Neural cell (in vitro differentiated cells): ENCODE data around the gene TCF4. TPM values are rescaled to one million over a fixed set of nuclear protein-coding genes. Genes with fewer than 3 reads are reported as not detected.

Experiments
- H2AFZ ChIP-seq: fragments of 200-600, 300-800 bp; sonication (generic), shearing (Covaris generic); 2 replicates; pipeline ENCODE4 v1.6.0; 2014; ENCODE audit warnings: low read depth, mild to moderate bottlenecking, antibody characterized with exemption, low read length, moderate library complexity
- H3F3A ChIP-seq: fragments of 200-600 bp; shearing (Covaris generic); 2 replicates; pipeline ENCODE4 v1.6.1; 2016; ENCODE audit warnings: mild to moderate bottlenecking, moderate library complexity, mixed read lengths, antibody characterized with exemption, low read length; ENCODE audit not compliant: insufficient read depth, poor library complexity, severe bottlenecking
- H3K27ac ChIP-seq: fragments of 200-600, 300-800 bp; sonication (generic), shearing (Covaris generic); 2 replicates; pipeline ENCODE4 v1.5.1; 2014; ENCODE audit warnings: mild to moderate bottlenecking, low read length, moderate library complexity
- H3K27me3 ChIP-seq: fragments of 300-800, 200-600 bp; sonication (generic), shearing (Covaris generic); 2 replicates; pipeline ENCODE4 v1.6.0; 2014; ENCODE audit warnings: mild to moderate bottlenecking, low read depth, low read length, moderate library complexity; ENCODE audit not compliant: insufficient read depth
- H3K36me3 ChIP-seq: fragments of 300-800, 200-600 bp; sonication (generic), shearing (Covaris generic); 2 replicates; pipeline ENCODE4 v1.5.1; 2014; ENCODE audit warnings: mild to moderate bottlenecking, antibody characterized with exemption, low read length, moderate library complexity; ENCODE audit not compliant: insufficient read depth
- H3K4me2 ChIP-seq: fragments of 300-800, 200-600 bp; sonication (generic), shearing (Covaris generic); 2 replicates; pipeline ENCODE4 v1.6.0; 2014; ENCODE audit warnings: mild to moderate bottlenecking, low read length
- H3K4me3 ChIP-seq: fragments of 300-800, 200-600 bp; sonication (generic), shearing (Covaris generic); 2 replicates; pipeline ENCODE4 v1.5.1; 2014; ENCODE audit warnings: mild to moderate bottlenecking, low read length, moderate library complexity
- H3K79me2 ChIP-seq: fragments of 200-600 bp; shearing (Covaris generic); replicated peaks from 2 replicates; pipeline ENCODE4 v1.6.0; 2014; ENCODE audit warnings: mild to moderate bottlenecking, low read length, moderate library complexity; ENCODE audit not compliant: insufficient read depth
- H3K9ac ChIP-seq: fragments of 300-800, 200-600 bp; sonication (generic), shearing (Covaris generic); 2 replicates; pipeline ENCODE4 v1.6.1; 2016; ENCODE audit warnings: mild to moderate bottlenecking, low read length, mixed read lengths
- H3K9me2 ChIP-seq: fragments of 200-600 bp; shearing (Covaris generic); 2 replicates; pipeline ENCODE4 v1.6.1; 2016; ENCODE audit warnings: mild to moderate bottlenecking, low read length, mixed read lengths; ENCODE audit not compliant: insufficient read depth
- H3K9me3 ChIP-seq: fragments of 200-600, 300-800 bp; sonication (generic), shearing (Covaris generic); 2 replicates; pipeline ENCODE4 v1.6.1; 2016; ENCODE audit warnings: mild to moderate bottlenecking, mixed run types, low read length, moderate library complexity, mixed read lengths
- H4K20me1 ChIP-seq: fragments of 200-600 bp; shearing (Covaris generic); 2 replicates; pipeline ENCODE4 v1.6.1; 2016; ENCODE audit warnings: mild to moderate bottlenecking, mixed run types; ENCODE audit not compliant: insufficient read depth
- EP300 ChIP-seq: fragments of 450-650 bp; conservative IDR thresholded peaks from 2 replicates; pipeline ENCODE4 v1.6.1; 2014; ENCODE audit warnings: antibody characterized with exemption, mild to moderate bottlenecking, moderate library complexity; ENCODE audit not compliant: poor library complexity, severe bottlenecking
- EZH2 ChIP-seq: fragments of 200-600, 300-800 bp; shearing (Covaris generic), sonication (generic); IDR thresholded peaks from 2 replicates; pipeline ENCODE4 v1.6.1; 2014; ENCODE audit warnings: antibody characterized with exemption, low read length, borderline replicate concordance, mild to moderate bottlenecking; ENCODE audit not compliant: insufficient read depth, poor library complexity, severe bottlenecking
- MXI1 ChIP-seq: fragments of 450-650 bp; conservative IDR thresholded peaks from 2 replicates; pipeline ENCODE4 v1.6.1; 2014; ENCODE audit warnings: antibody characterized with exemption, mild to moderate bottlenecking; ENCODE audit not compliant: poor library complexity, severe bottlenecking
- POLR2AphosphoS5 ChIP-seq: IDR thresholded peaks from 2 replicates; pipeline ENCODE4 v1.6.1; 2012
- RAD21 ChIP-seq: fragments of 450-650 bp; conservative IDR thresholded peaks from 2 replicates; pipeline ENCODE4 v1.6.1; 2014; ENCODE audit warnings: antibody characterized with exemption, mild to moderate bottlenecking, moderate library complexity
- SMC3 ChIP-seq: fragments of 450-650 bp; conservative IDR thresholded peaks from 2 replicates; pipeline ENCODE4 v1.6.1; 2014; ENCODE audit warnings: antibody characterized with exemption, mild to moderate bottlenecking, moderate library complexity; ENCODE audit not compliant: poor library complexity
- TAF1 ChIP-seq: IDR thresholded peaks from 2 replicates; pipeline ENCODE4 v1.6.1; 2012; ENCODE audit warnings: low read depth
- polyA plus RNA-seq: library from polyadenylated mRNA; depleted of rRNA; stranded (reverse); fragments of >200 nt; gene quantifications from 2 replicates; pipeline ENCODE4 v1.2.3, GENCODE V29; 2014
- TF ChIP-seq, protein P1 (sequence below): fragments of 450-650 bp; IDR thresholded peaks from 2 replicates; pipeline ENCODE4 v1.5.1; 2014; ENCODE audit warnings: antibody characterized with exemption, mild to moderate bottlenecking, moderate library complexity; ENCODE audit not compliant: poor library complexity, severe bottlenecking
- TF ChIP-seq, protein P2 (sequence below): IDR thresholded peaks from 2 replicates; pipeline ENCODE4 v1.6.1; 2012; ENCODE audit warnings: borderline replicate concordance

The TCF4 gene
- polyA plus RNA-seq, 1 donor from 2014 or later: 7.0 TPM

DNA sequence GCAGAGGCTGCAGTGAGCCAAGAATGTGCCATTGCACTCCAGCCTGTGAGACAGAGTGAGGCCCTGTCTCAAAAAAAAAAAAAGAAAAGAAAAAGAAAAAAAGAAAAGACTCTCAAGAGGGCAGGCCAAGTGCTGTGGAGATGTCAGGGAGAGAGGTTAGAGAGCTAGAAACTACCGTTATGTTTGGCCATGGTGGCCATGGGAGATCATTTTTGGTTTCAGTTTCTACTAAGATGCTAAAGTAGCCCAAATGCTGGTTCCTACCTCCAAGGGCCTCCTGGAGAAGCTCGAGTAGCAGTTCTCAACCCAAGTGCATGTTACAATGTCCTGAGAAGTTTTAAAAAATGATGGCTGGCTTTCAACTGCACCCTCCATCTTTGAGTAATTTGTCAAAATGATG is 47.4 kb upstream of the TCF4 start:
- H3K27me3 ChIP-seq: no peaks in the 10 kb centered on the region
- no peak overlapping the region for H3K4me3 ChIP-seq

DNA sequence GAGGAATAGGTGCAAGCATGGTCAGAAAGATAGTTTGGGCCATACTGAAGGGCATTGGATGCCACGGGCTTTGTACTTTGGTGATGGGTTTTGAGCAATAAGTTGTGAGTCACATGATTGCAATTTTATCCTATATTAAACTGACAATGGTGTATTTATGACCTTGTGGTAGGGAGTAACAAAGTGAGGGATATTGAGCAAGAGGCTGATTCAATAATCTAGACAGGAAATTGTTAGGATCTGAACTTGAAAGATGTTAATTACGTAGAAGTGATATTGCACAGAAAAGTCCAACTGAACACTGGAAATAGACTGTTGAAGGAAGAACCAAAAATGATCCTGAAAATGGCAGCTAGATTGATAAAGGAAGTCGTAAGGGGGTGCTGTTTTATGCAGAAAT is 46.6 kb upstream of the TCF4 start:
- H3K27ac ChIP-seq: no peak overlapping the region
- no peaks in the 10 kb centered on the region for H4K20me1 ChIP-seq
- no peak overlapping the region for H2AFZ ChIP-seq
- H3K9me3 ChIP-seq: no peaks in the 10 kb centered on the region
- H3K9me2 ChIP-seq: no peaks in the 10 kb centered on the region
- no peak overlapping the region for H3K4me3 ChIP-seq
- H3K9ac ChIP-seq: no peak overlapping the region
- no peaks in the 10 kb centered on the region for H3K27me3 ChIP-seq
- TF ChIP-seq MXI1 (no peak), TAF1 (no peak), POLR2AphosphoS5 (no peak), SMC3 (no peak), EZH2 (no peak), RAD21 (no peak)
- TF ChIP-seq, protein P1, sequence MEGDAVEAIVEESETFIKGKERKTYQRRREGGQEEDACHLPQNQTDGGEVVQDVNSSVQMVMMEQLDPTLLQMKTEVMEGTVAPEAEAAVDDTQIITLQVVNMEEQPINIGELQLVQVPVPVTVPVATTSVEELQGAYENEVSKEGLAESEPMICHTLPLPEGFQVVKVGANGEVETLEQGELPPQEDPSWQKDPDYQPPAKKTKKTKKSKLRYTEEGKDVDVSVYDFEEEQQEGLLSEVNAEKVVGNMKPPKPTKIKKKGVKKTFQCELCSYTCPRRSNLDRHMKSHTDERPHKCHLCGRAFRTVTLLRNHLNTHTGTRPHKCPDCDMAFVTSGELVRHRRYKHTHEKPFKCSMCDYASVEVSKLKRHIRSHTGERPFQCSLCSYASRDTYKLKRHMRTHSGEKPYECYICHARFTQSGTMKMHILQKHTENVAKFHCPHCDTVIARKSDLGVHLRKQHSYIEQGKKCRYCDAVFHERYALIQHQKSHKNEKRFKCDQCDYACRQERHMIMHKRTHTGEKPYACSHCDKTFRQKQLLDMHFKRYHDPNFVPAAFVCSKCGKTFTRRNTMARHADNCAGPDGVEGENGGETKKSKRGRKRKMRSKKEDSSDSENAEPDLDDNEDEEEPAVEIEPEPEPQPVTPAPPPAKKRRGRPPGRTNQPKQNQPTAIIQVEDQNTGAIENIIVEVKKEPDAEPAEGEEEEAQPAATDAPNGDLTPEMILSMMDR: no peak
- H3K4me2 ChIP-seq: no peak overlapping the region
- no peaks in the 10 kb centered on the region for H3K36me3 ChIP-seq
- H3K79me2 ChIP-seq: no peaks in the 10 kb centered on the region
- H3F3A ChIP-seq: no peaks in the 10 kb centered on the region

More for the DNA sequence above, 47.4 kb upstream of the TCF4 start:
- Histone ChIP-seq H3K79me2 (no peaks in the 10 kb centered on the region), H3K4me2 (no peak overlapping the region), H3K9me3 (no peaks in the 10 kb centered on the region), H3K9ac (no peak overlapping the region), H2AFZ (no peak overlapping the region), H3F3A (no peaks in the 10 kb centered on the region), H3K9me2 (no peaks in the 10 kb centered on the region), H3K27ac (no peak overlapping the region), H4K20me1 (no peaks in the 10 kb centered on the region), H3K36me3 (no peaks in the 10 kb centered on the region)
- TF ChIP-seq EZH2: no peak

DNA sequence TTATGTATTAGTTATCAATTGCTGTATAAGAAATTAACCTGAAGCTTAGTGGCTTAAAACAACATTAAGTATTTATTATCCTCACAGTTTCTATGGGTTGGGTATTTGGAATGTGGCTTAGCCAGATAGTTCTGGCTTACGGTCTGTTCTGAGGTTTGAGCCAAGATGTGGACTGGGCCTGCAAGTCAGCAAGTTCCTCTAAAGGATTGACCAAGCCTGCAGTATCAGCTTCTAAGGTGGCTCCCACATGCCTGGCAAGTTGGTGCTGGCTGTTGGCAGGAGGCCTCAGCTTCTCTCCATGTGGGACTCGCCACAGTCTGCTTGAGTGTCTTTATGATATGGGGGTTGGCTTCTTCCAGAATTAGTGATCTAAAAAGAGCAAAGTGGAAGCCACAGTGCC is 45.0 kb upstream of the TCF4 start:
- H3K9ac ChIP-seq: no peak overlapping the region
- no peaks in the 10 kb centered on the region for H3F3A ChIP-seq
- no peaks in the 10 kb centered on the region for H3K9me2 ChIP-seq
- H3K4me3 ChIP-seq: no peak overlapping the region
- H3K79me2 ChIP-seq: no peaks in the 10 kb centered on the region
- TF ChIP-seq, protein P2, sequence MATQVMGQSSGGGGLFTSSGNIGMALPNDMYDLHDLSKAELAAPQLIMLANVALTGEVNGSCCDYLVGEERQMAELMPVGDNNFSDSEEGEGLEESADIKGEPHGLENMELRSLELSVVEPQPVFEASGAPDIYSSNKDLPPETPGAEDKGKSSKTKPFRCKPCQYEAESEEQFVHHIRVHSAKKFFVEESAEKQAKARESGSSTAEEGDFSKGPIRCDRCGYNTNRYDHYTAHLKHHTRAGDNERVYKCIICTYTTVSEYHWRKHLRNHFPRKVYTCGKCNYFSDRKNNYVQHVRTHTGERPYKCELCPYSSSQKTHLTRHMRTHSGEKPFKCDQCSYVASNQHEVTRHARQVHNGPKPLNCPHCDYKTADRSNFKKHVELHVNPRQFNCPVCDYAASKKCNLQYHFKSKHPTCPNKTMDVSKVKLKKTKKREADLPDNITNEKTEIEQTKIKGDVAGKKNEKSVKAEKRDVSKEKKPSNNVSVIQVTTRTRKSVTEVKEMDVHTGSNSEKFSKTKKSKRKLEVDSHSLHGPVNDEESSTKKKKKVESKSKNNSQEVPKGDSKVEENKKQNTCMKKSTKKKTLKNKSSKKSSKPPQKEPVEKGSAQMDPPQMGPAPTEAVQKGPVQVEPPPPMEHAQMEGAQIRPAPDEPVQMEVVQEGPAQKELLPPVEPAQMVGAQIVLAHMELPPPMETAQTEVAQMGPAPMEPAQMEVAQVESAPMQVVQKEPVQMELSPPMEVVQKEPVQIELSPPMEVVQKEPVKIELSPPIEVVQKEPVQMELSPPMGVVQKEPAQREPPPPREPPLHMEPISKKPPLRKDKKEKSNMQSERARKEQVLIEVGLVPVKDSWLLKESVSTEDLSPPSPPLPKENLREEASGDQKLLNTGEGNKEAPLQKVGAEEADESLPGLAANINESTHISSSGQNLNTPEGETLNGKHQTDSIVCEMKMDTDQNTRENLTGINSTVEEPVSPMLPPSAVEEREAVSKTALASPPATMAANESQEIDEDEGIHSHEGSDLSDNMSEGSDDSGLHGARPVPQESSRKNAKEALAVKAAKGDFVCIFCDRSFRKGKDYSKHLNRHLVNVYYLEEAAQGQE: no peak
- TF ChIP-seq MXI1: no peak
- no peak for TF ChIP-seq EP300
- no peak for TF ChIP-seq SMC3
- TF ChIP-seq TAF1: no peak
- TF ChIP-seq RAD21: no peak
- TF ChIP-seq, protein P1: no peak
- TF ChIP-seq EZH2: no peak
- no peak for TF ChIP-seq POLR2AphosphoS5
- no peak overlapping the region for H3K27ac ChIP-seq
- H3K27me3 ChIP-seq: no peaks in the 10 kb centered on the region
- no peak overlapping the region for H2AFZ ChIP-seq
- no peaks in the 10 kb centered on the region for H3K9me3 ChIP-seq
- H3K4me2 ChIP-seq: no peak overlapping the region
- H4K20me1 ChIP-seq: no peaks in the 10 kb centered on the region
- no peaks in the 10 kb centered on the region for H3K36me3 ChIP-seq
